ENCODE measurements around the gene CREB5.

Gene CREB5

DNA sequence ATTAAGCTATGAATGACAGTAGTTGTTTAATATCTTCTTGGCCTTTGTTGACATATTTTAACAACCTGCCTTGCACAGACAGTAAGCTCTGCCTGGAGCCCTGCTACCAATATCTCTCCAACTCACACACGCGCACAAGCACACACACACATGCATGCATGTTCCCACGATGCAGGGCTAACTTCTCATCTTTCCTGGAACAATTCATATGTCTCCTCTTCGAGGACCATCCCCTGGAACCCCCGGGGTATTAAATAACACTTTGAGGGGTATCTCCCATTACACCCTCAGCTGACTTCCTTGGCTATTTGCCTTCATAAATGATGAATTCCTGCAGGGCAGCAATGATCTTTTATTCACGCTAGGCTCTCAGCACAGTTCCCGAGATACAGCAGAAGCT lies 287.8 kb downstream of the CREB5 start:
- TF ChIP-seq, protein P1, sequence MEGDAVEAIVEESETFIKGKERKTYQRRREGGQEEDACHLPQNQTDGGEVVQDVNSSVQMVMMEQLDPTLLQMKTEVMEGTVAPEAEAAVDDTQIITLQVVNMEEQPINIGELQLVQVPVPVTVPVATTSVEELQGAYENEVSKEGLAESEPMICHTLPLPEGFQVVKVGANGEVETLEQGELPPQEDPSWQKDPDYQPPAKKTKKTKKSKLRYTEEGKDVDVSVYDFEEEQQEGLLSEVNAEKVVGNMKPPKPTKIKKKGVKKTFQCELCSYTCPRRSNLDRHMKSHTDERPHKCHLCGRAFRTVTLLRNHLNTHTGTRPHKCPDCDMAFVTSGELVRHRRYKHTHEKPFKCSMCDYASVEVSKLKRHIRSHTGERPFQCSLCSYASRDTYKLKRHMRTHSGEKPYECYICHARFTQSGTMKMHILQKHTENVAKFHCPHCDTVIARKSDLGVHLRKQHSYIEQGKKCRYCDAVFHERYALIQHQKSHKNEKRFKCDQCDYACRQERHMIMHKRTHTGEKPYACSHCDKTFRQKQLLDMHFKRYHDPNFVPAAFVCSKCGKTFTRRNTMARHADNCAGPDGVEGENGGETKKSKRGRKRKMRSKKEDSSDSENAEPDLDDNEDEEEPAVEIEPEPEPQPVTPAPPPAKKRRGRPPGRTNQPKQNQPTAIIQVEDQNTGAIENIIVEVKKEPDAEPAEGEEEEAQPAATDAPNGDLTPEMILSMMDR (IDR thresholded peaks at IDR 0.05): no peak
- Histone ChIP-seq H3K36me3 (ENCODE audit: control insufficient read depth, insufficient read depth, low read length) (no peaks in the 10 kb centered on the region), H3K79me2 (no peaks in the 10 kb centered on the region), H3K4me3 (ENCODE audit: low read depth, low read length) (no peak overlapping the region), H3K9ac (no peak overlapping the region), H2AFZ (no peak overlapping the region), H3K4me2 (ENCODE audit: low read length) (no peak overlapping the region), H3K4me1 (no peaks in the 10 kb centered on the region), H3K27ac (no peak overlapping the region), H3K9me3 (ENCODE audit: control insufficient read depth, low read length) (no peaks in the 10 kb centered on the region), H3K27me3 (ENCODE audit: control insufficient read depth, insufficient read depth, low read length) (no peaks in the 10 kb centered on the region)

GRCh38 chr7:28700790-28701203 lies 288.5 kb downstream of the CREB5 start:
- Histone ChIP-seq H3K27me3 (ENCODE audit: control insufficient read depth, insufficient read depth, low read length) (no peaks in the 10 kb centered on the region), H3K27ac (no peak overlapping the region), H3K9me3 (ENCODE audit: control insufficient read depth, low read length) (no peaks in the 10 kb centered on the region), H3K4me2 (ENCODE audit: low read length) (no peak overlapping the region), H2AFZ (no peak overlapping the region), H3K9ac (no peak overlapping the region), H3K4me3 (ENCODE audit: low read depth, low read length) (no peak overlapping the region), H3K79me2 (no peaks in the 10 kb centered on the region), H3K36me3 (ENCODE audit: control insufficient read depth, insufficient read depth, low read length) (no peaks in the 10 kb centered on the region), H3K4me1 (no peaks in the 10 kb centered on the region)
- TF ChIP-seq, protein P1 (IDR thresholded peaks at IDR 0.05): no peak

DNA sequence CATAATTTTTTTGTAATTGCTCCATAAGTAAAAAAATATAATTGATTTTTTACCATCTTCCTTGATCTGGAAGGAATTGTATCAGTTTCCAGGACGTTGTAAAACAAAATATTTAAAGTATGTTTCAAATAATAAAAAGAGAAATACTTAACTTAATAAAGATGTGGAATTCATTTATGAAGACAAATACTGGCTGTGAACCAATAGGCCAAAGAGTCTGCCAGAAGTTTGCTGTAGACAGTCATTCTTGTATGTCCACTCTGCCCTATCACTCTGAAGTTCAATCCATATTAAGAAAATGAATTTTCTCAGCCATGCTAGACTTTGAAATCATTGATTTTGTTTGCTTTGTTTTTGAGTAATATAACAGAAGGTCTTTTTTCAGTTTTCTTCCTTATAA lies 289.4 kb downstream of the CREB5 start:
- Histone ChIP-seq H3K9ac (no peak overlapping the region), H3K4me2 (ENCODE audit: low read length) (no peak overlapping the region), H2AFZ (no peak overlapping the region), H3K9me3 (ENCODE audit: control insufficient read depth, low read length) (no peaks in the 10 kb centered on the region), H3K79me2 (no peaks in the 10 kb centered on the region), H3K4me1 (no peaks in the 10 kb centered on the region), H3K4me3 (ENCODE audit: low read depth, low read length) (no peak overlapping the region), H3K27ac (no peak overlapping the region), H3K36me3 (ENCODE audit: control insufficient read depth, insufficient read depth, low read length) (no peaks in the 10 kb centered on the region), H3K27me3 (ENCODE audit: control insufficient read depth, insufficient read depth, low read length) (no peaks in the 10 kb centered on the region)
- TF ChIP-seq, protein P1 (IDR thresholded peaks at IDR 0.05): no peak

DNA sequence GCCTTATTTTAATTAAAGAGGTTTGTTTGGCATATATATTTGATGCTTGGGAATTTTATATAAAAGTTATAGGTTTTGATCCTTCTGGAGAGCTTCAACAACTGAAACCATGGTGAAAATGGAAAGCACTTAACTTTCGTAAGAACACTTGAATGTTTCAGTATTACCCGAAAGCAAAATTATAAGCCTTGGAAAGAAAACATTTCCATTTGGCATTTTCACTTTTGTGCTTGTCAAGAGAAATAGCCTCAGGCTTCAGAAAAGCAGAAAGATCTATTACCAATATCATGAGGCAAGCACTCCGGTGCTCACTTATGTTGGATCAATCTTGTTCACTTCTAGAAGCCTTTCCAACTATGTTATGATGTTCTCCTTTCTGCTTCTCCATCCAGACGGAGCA lies 289.9 kb downstream of the CREB5 start:
- H2AFZ ChIP-seq: no peak overlapping the region
- no peaks in the 10 kb centered on the region for H3K36me3 ChIP-seq (ENCODE audit: control insufficient read depth, insufficient read depth, low read length)
- no peak overlapping the region for H3K4me3 ChIP-seq (ENCODE audit: low read depth, low read length)
- H3K27me3 ChIP-seq (ENCODE audit: control insufficient read depth, insufficient read depth, low read length): no peaks in the 10 kb centered on the region
- no peaks in the 10 kb centered on the region for H3K4me1 ChIP-seq
- H3K79me2 ChIP-seq: no peaks in the 10 kb centered on the region
- H3K4me2 ChIP-seq (ENCODE audit: low read length): no peak overlapping the region
- TF ChIP-seq, protein P1 (IDR thresholded peaks at IDR 0.05): no peak
- no peak overlapping the region for H3K27ac ChIP-seq
- no peak overlapping the region for H3K9ac ChIP-seq
- no peaks in the 10 kb centered on the region for H3K9me3 ChIP-seq (ENCODE audit: control insufficient read depth, low read length)

GRCh38 chr7:28703037-28703765 lies 290.9 kb downstream of the CREB5 start:
- no peaks in the 10 kb centered on the region for H3K9me3 ChIP-seq (ENCODE audit: control insufficient read depth, low read length)
- H3K4me2 ChIP-seq (ENCODE audit: low read length): no peak overlapping the region
- no peaks in the 10 kb centered on the region for H3K79me2 ChIP-seq
- no peak overlapping the region for H3K27ac ChIP-seq
- no peak overlapping the region for H3K4me3 ChIP-seq (ENCODE audit: low read depth, low read length)
- TF ChIP-seq, protein P1 (IDR thresholded peaks at IDR 0.05): no peak
- H3K27me3 ChIP-seq (ENCODE audit: control insufficient read depth, insufficient read depth, low read length): no peaks in the 10 kb centered on the region
- H2AFZ ChIP-seq: no peak overlapping the region
- no peaks in the 10 kb centered on the region for H3K4me1 ChIP-seq
- no peak overlapping the region for H3K9ac ChIP-seq
- no peaks in the 10 kb centered on the region for H3K36me3 ChIP-seq (ENCODE audit: control insufficient read depth, insufficient read depth, low read length)
